Measurements from ENCODE around the gene UBAC2.

Gene UBAC2

DNA sequence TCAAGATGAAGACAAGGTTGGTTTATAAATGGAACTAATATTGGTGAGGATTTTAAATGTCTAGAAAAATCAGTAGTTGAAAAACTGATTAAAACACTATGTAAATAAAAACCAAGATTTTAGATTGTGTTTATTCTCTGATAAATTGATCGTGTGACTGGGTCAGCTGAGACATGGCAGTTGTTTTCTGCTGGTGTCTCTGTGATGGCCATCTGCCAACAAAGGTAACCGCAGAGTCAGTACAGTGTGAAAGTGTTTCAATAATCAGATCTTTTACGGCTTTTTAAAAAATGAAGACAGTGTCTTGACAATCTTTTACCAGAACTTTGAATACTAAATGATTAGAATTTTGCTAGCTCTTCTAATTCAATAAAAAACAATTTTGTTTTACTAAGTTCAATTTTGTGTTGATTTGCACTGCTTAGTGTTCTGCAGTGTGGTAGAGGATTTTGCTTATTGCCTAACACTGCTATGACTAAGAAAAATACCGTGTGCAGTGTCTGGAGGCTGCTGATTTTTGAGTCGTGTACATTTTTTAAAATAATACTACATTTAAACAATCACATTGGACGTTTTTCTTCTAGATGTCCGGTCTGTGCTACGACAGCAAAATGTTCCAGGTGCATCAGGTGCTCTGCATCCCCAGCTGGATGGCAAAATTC is 139.2 kb downstream of the UBAC2 start:
- H3K4me1 ChIP-seq = no peaks in the 10 kb centered on the region
- no peak overlapping the region for H3K4me3 ChIP-seq
- no peak for DNase-seq (ENCODE audit: low spot score in 2 of 2)
- H3K9me3 ChIP-seq = no peaks in the 10 kb centered on the region
- in situ Hi-C loops (cut with MboI; ENCODE audit: low sequenced_read_pairs) = no loop called here
- H3K36me3 ChIP-seq (replicated peaks) = peaks cover 13% of the 10 kb centered on the region
- H3K27me3 ChIP-seq (ENCODE audit: low read depth) = no peaks in the 10 kb centered on the region

DNA sequence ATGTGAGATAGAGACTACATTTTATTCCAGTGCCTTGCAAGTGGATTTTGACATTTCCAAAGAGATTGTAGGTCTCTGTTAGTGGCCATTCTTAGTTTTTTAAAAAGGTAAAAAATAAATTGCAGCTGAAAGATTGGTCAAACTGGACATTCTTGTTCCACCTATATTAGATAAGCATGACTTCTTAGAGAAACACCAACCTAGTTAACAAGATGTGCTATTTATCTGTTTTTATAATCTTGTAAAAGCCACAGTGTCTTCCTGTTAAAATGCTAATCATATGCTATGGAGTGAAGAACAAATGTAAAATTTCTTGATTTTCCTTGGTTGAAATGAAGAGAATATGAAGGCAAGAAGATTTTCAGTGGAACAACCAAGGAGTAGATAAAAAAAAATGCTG is 140.0 kb downstream of the UBAC2 start:
- H3K9me3 ChIP-seq = no peaks in the 10 kb centered on the region
- H3K4me1 ChIP-seq = no peaks in the 10 kb centered on the region
- H3K36me3 ChIP-seq (replicated peaks) = peaks cover 13% of the 10 kb centered on the region
- in situ Hi-C loops (cut with MboI; ENCODE audit: low sequenced_read_pairs) = no loop called here
- H3K4me3 ChIP-seq = no peak overlapping the region
- no peaks in the 10 kb centered on the region for H3K27me3 ChIP-seq (ENCODE audit: low read depth)
- DNase-seq (ENCODE audit: low spot score in 2 of 2) = no peak

DNA sequence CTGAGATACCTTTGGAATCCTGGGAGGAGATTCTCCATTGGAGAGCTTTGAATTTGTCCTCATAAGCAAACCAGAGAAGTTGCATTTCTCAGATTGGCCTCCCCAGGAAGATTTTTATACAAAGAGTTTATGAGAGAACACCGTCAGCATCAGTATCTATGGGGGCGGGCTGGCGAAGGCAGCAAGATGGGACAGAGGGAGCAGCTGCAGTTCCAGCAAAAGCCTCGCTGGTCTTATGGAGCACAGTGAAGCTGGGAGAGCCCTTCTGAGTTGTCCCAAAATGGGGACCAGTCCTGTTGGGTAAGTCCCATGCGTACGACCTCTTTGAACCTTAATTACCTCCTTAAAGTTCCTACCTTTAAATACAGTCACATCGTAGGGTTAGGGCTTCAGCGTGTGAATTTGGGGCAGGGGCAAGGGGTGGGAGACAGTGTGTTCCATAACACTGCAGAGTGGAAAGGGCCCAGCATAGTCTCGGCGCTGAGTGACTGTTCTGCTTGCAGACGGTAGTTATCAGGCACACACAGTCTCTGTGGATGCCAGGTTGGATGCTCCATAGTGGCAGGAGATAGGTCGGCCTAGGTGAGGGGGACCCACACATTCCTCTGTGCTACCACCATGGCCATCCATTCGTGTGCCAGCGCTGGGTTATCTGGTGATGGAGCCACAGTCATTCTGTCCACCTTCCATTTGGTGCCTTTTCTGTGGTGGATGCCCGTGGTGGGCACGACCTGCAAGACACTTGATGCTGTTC is 141.5 kb downstream of the UBAC2 start:
- in situ Hi-C loops (cut with MboI; ENCODE audit: low sequenced_read_pairs) = no loop called here
- Histone ChIP-seq H3K36me3 (replicated peaks) (peaks cover 13% of the 10 kb centered on the region), H3K27me3 (ENCODE audit: low read depth) (no peaks in the 10 kb centered on the region), H3K9me3 (no peaks in the 10 kb centered on the region), H3K4me1 (no peaks in the 10 kb centered on the region), H3K4me3 (no peak overlapping the region)
- DNase-seq (ENCODE audit: low spot score in 2 of 2) = no peak

DNA sequence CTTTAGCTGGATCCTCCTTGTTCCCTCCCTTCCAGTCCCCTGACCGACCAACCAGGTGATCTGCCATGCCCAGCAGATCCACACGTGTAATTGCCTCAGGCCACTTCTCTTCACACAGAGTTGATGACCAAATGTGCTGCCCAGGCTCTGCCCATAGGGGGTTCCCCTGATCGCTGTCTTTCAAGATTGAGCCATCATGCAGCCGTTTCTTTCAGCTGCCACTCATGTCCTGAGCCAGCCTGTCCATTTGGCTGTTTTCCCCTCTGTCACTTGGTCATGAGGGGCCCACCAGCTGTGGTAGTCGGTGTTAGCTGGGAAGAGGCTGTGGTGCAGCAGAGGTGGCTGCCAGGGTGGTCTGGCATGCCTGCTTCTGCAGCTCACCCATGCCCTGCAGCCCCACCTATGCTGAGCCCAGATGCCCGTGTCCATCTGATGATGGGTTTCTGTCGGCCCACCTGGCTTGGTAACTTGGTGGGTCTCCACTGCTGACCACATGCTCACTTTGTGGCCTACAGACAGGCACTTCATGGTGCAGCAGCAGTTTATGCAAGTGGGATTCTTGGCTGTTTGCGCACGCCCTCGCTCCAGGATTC is 142.2 kb downstream of the UBAC2 start:
- DNase-seq (ENCODE audit: low spot score in 2 of 2) = no peak
- Histone ChIP-seq H3K27me3 (ENCODE audit: low read depth) (no peaks in the 10 kb centered on the region), H3K4me1 (no peaks in the 10 kb centered on the region), H3K36me3 (replicated peaks) (peaks cover 13% of the 10 kb centered on the region), H3K9me3 (no peaks in the 10 kb centered on the region), H3K4me3 (no peak overlapping the region)
- in situ Hi-C loops (cut with MboI; ENCODE audit: low sequenced_read_pairs) = no loop called here

DNA sequence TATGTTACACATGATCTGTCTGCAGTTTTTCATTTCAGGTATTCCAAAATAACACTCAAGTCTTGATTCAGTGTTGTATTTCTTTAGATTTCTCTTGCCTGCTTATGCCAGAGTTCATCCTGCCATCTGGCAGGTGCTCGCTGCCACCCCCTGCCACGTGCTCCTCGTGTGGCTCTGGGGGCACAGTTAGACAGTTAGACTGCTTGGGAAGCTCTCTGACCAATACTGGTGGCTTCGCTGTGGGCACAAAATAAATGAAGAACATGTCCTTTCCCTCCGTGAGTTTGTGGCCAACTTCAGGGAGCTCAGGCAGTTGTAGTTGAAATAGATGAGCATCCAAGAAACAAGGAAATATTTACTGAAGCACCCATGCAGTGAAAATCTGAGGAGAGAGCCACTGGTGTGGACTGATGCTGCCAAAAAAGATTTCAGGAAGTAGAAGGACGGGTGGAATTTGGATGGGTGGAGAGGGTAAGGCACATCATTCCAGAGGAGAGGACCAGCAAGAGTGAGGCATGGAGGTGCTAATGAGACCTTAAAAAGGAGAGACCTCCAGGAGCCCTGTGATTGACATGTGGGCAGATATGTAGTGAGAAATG is 144.1 kb downstream of the UBAC2 start:
- H3K4me3 ChIP-seq = no peak overlapping the region
- no peak for DNase-seq (ENCODE audit: low spot score in 2 of 2)
- peaks cover 13% of the 10 kb centered on the region for H3K36me3 ChIP-seq (replicated peaks)
- in situ Hi-C loops (cut with MboI; ENCODE audit: low sequenced_read_pairs) = no loop called here
- no peaks in the 10 kb centered on the region for H3K9me3 ChIP-seq
- H3K4me1 ChIP-seq = no peaks in the 10 kb centered on the region
- H3K27me3 ChIP-seq (ENCODE audit: low read depth) = no peaks in the 10 kb centered on the region

DNA sequence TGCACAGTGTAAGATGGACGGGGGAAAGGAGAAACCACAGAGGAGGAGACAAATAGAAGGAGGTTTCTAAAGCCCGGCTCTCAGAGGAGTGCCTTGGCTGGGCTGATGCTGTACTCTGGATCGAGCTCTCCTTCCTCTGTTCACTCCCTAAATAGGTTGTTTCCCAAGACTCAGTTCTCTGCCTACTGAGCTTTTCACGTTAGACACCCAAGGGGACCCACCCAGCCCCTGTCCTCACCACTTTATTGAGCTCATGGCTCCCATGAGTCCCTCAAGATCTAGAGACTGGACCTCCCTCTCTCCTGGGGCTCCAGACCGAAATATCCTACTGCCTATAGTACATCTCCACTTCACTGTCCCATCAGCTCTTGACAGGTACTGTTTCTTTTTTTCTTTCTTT is 144.7 kb downstream of the UBAC2 start:
- in situ Hi-C loops (cut with MboI; ENCODE audit: low sequenced_read_pairs) = no loop called here
- Histone ChIP-seq H3K4me1 (no peaks in the 10 kb centered on the region), H3K4me3 (no peak overlapping the region), H3K27me3 (ENCODE audit: low read depth) (no peaks in the 10 kb centered on the region), H3K9me3 (no peaks in the 10 kb centered on the region), H3K36me3 (replicated peaks) (peaks cover 13% of the 10 kb centered on the region)
- DNase-seq (ENCODE audit: low spot score in 2 of 2) = no peak

DNA sequence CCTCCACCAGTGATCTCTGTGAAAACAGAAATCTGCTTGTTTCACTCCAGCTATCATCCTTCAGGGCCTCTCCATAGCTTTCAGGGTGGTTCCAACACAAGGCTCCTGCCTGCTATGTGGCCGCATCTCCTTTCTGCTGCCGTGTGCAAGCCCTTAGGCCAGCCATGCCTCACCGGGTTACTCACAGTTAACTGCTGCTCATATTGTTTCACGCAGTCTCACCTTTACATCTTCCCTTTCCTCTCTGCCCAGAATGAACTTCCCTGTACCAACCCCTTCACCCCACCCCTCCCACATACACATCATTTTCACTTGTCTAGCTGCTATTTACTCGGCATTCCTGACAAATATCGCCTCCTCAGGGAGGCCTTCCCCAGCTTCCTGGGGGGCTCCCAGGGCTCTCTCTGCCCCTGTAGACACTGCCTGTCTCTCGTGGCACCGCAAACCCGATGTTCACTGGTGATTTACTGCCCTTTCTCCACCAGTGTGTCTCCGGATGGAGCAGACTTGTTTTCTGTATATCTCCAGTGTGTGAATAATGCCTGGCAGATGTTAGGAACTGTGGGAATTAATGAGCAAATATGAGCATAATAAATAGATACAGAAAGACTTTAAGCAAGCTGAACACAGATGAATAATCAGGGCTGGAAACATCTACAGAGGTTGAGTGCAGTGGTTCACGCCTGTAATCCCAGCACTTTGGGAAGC is 145.8 kb downstream of the UBAC2 start:
- Histone ChIP-seq H3K27me3 (ENCODE audit: low read depth) (no peaks in the 10 kb centered on the region), H3K36me3 (replicated peaks) (peaks cover 2% of the 10 kb centered on the region; the same call in 1 of the 2 replicates), H3K9me3 (no peaks in the 10 kb centered on the region), H3K4me3 (no peak overlapping the region), H3K4me1 (no peaks in the 10 kb centered on the region)
- in situ Hi-C loops (cut with MboI; ENCODE audit: low sequenced_read_pairs) = no loop called here
- DNase-seq (ENCODE audit: low spot score in 2 of 2) = no peak

DNA sequence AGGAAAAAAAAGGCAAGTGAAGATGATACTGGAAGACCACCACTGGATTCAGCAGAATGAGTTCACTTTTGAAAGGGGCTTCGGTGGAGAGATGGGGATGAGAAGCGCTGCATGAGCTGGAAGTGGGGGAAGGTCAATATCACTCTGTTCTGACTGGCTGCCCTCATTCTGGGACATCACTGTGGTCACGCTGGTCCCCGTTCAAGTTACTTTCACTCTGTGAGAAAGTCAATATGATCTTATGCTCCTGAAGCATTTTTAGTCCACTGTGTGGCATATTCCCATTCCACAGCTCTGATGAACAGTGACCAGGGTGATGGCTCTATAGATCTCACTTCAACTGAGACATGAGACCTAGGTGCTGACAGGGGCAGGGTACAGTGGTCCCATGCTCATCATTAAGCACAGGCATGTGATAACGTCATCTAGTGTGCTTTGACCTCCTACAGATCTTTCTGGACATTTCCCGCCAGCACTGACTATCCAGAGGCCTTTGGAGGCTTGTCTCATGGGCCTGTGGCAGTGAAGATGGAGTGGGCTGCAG is 146.8 kb downstream of the UBAC2 start:
- no peaks in the 10 kb centered on the region for H3K27me3 ChIP-seq (ENCODE audit: low read depth)
- in situ Hi-C loops (cut with MboI; ENCODE audit: low sequenced_read_pairs) = no loop called here

DNA sequence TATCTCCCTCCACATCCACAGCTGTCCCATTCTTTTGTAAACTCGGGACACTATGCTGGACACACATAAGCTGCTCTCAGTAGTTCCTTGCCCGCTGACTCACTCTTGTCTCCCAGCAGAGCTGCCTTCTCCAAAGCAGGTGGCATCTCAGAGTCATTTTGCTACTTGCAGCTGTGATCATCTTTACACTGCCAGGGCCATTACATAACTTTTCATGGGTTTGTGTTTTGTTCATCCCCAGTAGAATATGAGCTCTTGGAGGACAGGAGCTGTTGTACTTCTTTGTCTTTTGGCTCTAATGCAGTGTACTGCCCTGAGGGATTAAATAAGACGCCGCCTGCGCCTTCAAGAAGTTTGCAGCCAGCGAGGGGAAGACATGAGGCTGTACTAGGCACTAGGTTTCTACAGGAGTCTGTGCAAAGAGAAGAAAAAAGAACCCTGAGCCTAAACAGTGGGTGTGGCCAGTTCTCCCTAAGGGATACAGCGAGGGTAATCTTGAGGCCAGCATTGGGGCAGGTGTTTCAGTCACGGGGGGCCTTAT is 147.3 kb downstream of the UBAC2 start:
- in situ Hi-C loops (cut with MboI; ENCODE audit: low sequenced_read_pairs) = no loop called here
- no peaks in the 10 kb centered on the region for H3K9me3 ChIP-seq
- DNase-seq (ENCODE audit: low spot score in 2 of 2) = no peak
- no peaks in the 10 kb centered on the region for H3K27me3 ChIP-seq (ENCODE audit: low read depth)
- H3K36me3 ChIP-seq (replicated peaks) = no peaks in the 10 kb centered on the region
- H3K4me3 ChIP-seq = no peak overlapping the region
- H3K4me1 ChIP-seq = no peaks in the 10 kb centered on the region

More for the DNA sequence above, 146.8 kb downstream of the UBAC2 start:
- no peaks in the 10 kb centered on the region for H3K9me3 ChIP-seq
- DNase-seq (ENCODE audit: low spot score in 2 of 2) = no peak
- H3K4me3 ChIP-seq = no peak overlapping the region
- no peaks in the 10 kb centered on the region for H3K36me3 ChIP-seq (replicated peaks)
- no peaks in the 10 kb centered on the region for H3K4me1 ChIP-seq

DNA sequence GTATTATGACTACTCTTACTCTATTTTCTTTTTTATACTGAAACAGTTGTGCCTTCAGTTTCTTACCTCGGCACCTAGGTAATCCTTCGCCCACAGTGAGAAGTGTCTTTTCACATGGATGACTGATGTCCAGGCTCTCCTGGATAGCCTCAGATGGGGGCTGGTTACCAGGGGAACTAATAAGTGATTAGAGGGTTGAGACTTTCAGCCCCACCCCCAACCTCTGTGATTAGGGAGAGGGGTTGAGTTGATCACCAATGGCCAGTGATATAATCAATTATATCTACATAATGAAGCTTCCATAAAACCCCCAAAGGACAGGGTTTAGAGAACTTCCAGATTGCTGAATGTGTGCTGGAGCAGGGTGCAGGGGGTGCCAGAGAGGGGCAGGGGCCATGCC is 149.5 kb downstream of the UBAC2 start:
- Histone ChIP-seq H3K9me3 (no peaks in the 10 kb centered on the region), H3K4me3 (no peak overlapping the region), H3K27me3 (ENCODE audit: low read depth) (no peaks in the 10 kb centered on the region), H3K4me1 (no peaks in the 10 kb centered on the region), H3K36me3 (replicated peaks) (no peaks in the 10 kb centered on the region)
- DNase-seq (ENCODE audit: low spot score in 2 of 2) = no peak
- in situ Hi-C loops (cut with MboI; ENCODE audit: low sequenced_read_pairs) = no loop called here

DNA sequence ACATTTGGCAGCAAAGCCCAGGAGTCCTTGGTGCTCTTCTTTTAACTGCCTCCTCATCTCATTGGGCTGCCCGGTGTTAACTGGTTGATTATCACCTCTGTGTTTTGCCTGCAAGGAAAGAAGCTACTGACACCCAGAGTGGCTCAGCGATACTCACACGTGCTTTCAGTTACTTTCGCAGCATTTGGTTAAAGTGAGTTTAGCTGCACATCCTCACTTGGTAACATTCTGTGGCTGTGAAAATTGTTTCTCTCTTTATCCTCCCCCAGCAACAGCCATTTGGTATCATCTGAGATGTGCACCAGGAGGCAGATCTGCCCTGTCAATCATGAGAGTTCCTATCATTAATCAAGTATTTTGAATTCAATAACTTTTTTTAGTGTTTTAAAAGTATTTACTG is 151.1 kb downstream of the UBAC2 start:
- no peaks in the 10 kb centered on the region for H3K9me3 ChIP-seq
- H3K27me3 ChIP-seq (ENCODE audit: low read depth) = no peaks in the 10 kb centered on the region
- no peaks in the 10 kb centered on the region for H3K4me1 ChIP-seq
- DNase-seq (ENCODE audit: low spot score in 2 of 2) = no peak
- H3K4me3 ChIP-seq = no peak overlapping the region
- in situ Hi-C loops (cut with MboI; ENCODE audit: low sequenced_read_pairs) = no loop called here
- no peaks in the 10 kb centered on the region; the same call in none of the 2 replicates for H3K36me3 ChIP-seq (replicated peaks)

DNA sequence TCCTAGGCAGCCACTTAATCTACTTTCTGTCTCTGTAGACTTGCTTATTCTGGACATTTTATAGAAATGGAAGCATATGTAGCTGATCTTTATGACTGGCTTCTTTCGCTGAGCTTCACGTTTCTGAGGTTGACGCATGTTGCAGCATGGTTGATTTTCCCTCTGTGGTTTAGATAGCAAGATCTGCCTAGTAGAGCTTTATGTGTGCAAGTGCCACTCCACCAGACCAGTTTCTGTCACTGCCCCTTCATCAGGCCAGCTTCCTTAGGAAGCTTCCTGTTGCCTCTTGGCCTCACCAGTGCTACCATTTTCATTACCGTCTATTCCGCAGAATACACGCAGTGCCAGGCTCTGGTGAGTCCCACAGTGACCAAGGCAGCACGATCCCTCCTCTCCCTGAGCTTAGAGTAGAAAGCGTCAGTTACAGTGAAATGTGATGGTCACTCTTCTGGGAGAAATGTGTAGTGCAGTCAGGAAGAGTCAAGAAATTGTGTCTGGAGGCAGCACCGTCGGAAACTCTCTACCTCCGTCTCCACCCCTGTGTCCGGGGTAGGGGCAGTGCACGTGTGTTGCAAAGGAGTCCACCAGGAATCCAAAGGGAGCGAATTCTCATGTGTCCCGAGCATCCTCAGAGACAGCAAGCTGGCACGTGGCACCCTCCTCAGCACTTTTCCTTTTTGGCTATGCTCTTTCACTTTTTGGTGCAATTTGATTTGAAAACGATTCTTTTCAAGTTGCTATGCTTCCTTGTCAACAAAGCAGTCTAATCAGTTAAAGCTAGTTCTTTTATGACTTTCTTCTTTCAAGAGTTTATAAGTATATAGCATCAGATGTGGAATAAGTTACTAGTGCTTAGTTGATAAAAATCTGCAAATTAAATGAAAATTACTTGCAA is 151.9 kb downstream of the UBAC2 start:
- Histone ChIP-seq H3K4me3 (no peak overlapping the region), H3K36me3 (replicated peaks) (no peaks in the 10 kb centered on the region; the same call in none of the 2 replicates), H3K4me1 (no peaks in the 10 kb centered on the region), H3K9me3 (no peaks in the 10 kb centered on the region), H3K27me3 (ENCODE audit: low read depth) (no peaks in the 10 kb centered on the region)
- DNase-seq (ENCODE audit: low spot score in 2 of 2) = no peak
- in situ Hi-C loops (cut with MboI; ENCODE audit: low sequenced_read_pairs) = no loop called here
